Stomach (tissue), 4 donors: ENCODE data around the gene AIFM2.

ENCODE experiments used
- CTCF ChIP-seq, 7 experiments: fragments of 450-650 bp in 4 of 7; fragments of 200-600 bp in 3 of 7; sonication (generic) in 3 of 7; IDR thresholded peaks; one replicate each; pipeline ENCODE4 v1.5.1; 2016 to 2019; ENCODE audit warnings: antibody characterized with exemption in 7 of 7, control low read depth in 2 of 7, mild to moderate bottlenecking in 1 of 7
- EP300 ChIP-seq: sonication (generic); formaldehyde crosslinking; IDR thresholded peaks from one replicate; pipeline ENCODE4 v1.6.1; 2017; ENCODE audit warnings: antibody characterized with exemption
- POLR2A ChIP-seq, 4 donors: fragments of 450-650 bp; IDR thresholded peaks; one replicate each; pipeline ENCODE4 v1.6.1; 2016; ENCODE audit warnings: antibody characterized with exemption in 4 of 4, control low read depth in 2 of 4, mild to moderate bottlenecking in 1 of 4, moderate library complexity in 1 of 4
- POLR2AphosphoS5 ChIP-seq, 3 donors: sonication (generic); formaldehyde crosslinking; IDR thresholded peaks; one replicate each; pipeline ENCODE4 v1.6.1; 2016; ENCODE audit warnings: antibody characterized with exemption in 3 of 3

DNA sequence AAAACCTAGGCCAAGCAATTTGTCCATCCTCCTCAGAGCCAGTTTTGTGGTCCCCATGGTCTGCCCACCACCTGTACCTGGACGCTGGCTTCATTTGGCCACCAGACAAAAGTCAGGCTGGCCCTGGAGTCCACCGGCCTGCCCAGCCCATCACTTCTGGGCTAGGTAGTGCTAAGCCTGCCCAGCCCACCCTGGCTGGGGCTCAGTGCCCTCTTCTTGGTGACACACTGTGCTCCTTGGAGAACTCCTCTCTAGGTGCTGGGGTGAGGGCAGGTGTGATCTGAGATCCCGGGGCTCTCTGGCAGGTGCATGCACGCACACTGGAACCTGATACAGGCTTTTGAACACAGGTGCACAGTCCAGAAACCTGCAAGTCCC, 1.1 kb downstream of the AIFM2 start:
- no peak for TF ChIP-seq CTCF (IDR thresholded peaks at IDR 0.05)
- TF ChIP-seq POLR2A (IDR thresholded peaks at IDR 0.05) = no peak
- TF ChIP-seq POLR2AphosphoS5 (IDR thresholded peaks at IDR 0.05) = no peak
- no peak for TF ChIP-seq EP300
